Daoy (cell line): Measurements from ENCODE around the gene APBA2. TPM values are rescaled to one million over a fixed set of nuclear protein-coding genes. Genes with fewer than 3 reads are reported as not detected.

Experiments
- DNase-seq: peaks from one replicate; pipeline ENCODE4 v3.0.0-alpha.2; 2015; ENCODE audit warnings: low read depth
- total RNA-seq: library from RNA; depleted of rRNA; stranded (reverse); fragments of >200 nt; shearing (Covaris generic); gene quantifications from 2 replicates; pipeline ENCODE4 v1.2.3, GENCODE V29; 2014

The APBA2 gene
- total RNA-seq, 1 experiment from 2014 or later: 21.5 TPM

DNA sequence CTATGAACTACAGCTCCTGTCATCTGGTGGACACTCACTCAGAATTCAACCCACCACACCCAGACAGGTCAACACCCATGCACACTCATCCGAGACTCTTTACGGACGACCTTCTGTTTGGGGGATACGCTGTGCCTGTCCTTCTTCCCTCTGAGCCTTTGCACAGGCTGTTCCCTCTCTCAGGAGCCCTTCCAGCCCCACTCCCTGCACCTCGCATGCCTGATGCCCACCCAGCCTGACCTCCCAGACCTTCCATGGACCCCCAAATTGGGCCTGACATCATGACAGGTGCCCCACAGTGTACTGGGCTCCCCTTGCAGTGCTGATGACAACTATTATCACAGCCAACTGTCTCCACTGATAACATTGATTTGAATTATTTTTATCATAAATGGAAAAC lies 248.0 kb downstream of the APBA2 start:
- DNase-seq: no peak

DNA sequence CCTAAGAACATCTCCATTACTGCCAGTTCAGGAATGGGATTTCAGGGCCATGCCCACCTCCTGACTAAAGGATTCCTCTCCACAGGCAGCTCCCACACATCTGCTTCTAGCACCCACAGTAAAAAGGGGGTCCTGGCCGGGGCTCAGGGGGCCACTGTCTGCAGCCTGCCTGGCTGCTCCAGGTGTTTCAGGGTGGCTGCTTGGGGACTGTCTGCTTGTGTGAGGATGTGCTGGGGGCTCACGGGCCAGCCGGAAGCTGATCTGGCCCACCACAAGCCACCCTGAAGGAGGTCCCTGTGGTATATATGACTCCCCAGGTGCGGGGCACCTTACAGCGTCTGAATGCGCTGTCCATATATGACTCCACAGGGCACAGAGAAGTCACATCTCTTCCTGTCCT lies 248.5 kb downstream of the APBA2 start:
- DNase-seq: no peak

GRCh38 chr15:29134641-29135308 lies 249.0 kb downstream of the APBA2 start:
- DNase-seq: no peak

- no peak for DNase-seq
Measured at GRCh38 chr15:29135309-29135657, 249.5 kb downstream of the APBA2 start.

GRCh38 chr15:29135702-29136646 lies 250.2 kb downstream of the APBA2 start:
- no peak for DNase-seq

- no peak for DNase-seq
Measured at GRCh38 chr15:29138260-29138659, 252.5 kb downstream of the APBA2 start.

DNA sequence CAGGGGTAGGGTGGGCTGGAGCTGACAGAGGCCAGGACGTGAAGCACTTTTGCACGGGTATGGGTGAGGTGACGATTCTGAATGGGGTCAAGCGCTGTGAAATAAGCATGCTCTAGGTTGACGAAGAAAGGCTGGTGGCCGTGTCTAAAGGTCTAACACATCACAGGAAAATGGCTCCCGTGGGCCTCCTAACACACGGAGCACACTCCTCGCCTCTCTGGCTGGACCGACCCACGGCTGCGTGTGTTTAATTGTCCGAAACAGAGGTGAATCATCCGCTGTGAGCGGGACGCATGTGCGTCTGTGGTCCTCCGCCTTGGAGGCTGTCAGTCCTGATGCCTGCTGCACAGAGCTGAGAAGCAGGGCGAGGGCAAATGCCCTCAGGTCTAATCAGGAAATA lies 253.3 kb downstream of the APBA2 start:
- no peak for DNase-seq

DNA sequence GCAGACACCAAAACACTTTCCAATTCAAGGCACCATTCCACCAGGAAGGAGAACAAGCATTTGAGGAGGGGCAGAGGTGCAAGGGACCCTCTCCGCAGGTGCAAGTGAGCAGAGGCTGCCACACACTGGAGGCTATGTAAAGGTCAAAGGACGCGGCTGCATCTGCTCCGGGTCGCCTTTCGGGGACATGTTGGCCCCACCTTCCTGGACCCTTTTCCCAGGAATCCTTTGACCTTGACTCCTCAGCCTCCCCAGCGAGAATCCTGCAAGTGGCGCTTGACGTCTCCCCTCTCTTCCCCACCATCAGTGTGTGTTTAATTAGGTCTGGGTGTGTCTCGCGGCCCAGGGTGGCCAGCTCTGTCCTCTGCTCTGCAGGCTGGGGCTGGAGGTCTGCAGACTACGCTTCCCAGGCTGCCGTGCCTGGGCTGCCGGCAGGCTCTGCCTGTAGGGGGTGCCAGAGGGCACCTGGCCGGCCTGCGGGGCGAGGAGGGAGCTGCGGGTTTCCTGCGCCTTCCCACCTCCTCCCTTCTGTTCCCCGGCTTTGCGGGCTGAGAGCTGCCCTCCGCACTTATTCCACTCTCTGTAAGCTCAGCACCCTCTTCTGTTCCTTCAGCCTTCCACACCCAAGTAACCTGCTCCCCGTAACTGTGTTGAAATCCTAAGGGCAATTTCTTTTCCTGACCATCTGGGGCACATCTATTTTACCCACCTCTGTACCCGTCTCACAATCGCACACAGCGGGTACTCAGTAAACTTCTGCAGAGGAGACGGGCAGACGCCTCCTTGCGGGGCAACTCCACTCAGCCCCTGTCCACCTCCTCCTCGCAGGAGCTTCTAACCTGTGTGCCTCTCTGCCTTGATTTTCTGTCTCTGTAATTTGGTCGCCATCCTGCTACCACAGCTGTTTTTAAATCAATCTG lies 254.0 kb downstream of the APBA2 start:
- peak; percentile 74 for DNase-seq

- DNase-seq: no peak
Measured at GRCh38 chr15:29140475-29141307, 254.9 kb downstream of the APBA2 start.

- peak; percentile 30 for DNase-seq
Measured at GRCh38 chr15:29141308-29142128, 255.7 kb downstream of the APBA2 start.

DNA sequence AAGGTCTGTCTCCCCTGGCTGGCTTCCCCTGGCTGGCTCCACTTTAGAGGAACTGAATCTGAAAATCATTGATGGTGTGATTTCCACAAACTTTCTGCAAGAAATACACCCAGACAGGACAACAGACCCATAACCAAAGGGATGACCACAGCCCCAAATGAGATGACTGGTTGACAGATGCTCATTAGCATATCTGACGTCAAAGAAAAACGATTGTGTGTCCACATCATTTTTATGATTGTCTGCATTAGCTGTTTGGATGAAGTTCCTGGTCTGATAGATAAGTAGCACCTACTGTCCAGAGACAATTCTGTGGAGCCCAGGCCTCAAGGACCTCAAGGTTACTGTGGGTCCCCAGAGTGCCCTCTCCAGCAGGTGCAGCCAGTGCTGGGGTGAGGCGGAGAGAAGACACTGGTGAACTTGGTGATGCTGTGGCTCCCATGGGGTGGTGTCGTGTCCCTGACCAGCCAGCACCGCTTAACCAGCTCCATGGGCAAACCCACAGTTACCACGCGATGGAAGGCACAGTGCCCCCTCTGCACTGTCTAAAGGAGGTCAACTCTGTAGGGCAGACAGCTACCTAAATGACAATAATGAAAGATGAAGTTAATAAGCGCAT lies 256.5 kb downstream of the APBA2 start:
- DNase-seq: no peak

GRCh38 chr15:29143293-29143692 lies 257.5 kb downstream of the APBA2 start:
- no peak for DNase-seq

DNA sequence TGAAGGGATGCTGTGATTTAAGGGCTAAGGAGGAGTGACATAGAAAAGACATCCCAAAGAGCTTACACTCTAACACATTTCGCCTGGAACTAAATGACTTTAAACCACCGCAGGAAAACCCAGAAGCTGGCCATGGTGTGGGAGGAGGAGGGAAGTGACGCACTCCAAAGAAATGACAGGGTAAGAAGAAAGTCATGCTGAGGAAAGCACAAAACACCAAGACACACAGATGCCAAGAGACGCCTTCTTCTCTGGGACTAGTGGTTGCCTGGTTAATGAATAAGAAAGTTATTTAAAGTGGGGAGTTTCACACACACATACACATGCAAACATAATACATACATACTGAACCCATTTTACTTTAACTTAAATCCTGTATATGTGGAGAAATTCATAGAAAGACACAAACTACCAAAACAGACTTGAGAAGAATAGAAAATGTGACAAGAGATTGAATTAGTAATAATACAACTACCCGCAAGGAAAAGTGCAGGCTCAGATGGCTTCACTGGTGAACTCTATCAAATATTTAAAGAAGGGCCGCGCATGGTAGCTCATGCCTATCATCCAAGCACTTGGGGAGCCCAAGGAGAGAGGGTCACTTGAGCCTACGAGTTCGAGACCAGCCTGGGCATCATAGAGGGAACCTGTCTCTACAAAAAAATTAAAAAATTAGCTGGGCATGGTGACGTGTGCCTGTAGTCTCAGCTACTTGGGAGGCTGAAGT lies 258.3 kb downstream of the APBA2 start:
- DNase-seq: peak; percentile 80

DNA sequence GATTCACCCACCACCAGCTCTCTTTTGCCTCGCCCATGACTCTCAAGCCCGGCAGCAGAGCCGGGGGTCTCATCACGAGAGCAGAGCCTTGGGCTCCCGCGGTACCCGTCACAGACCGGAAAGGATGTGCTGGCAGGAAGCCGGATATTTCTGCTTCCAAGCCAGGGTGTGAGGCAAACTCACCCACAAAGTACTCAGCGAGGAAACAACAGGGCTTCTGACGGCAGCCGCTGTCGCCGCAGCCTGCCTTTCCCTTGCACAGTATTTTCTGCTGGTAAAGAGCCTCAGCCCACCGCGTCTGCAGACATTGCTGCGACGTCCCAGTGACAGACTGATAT lies 263.9 kb downstream of the APBA2 start:
- no peak for DNase-seq

GRCh38 chr15:29150515-29151483 lies 265.0 kb downstream of the APBA2 start:
- no peak for DNase-seq

DNA sequence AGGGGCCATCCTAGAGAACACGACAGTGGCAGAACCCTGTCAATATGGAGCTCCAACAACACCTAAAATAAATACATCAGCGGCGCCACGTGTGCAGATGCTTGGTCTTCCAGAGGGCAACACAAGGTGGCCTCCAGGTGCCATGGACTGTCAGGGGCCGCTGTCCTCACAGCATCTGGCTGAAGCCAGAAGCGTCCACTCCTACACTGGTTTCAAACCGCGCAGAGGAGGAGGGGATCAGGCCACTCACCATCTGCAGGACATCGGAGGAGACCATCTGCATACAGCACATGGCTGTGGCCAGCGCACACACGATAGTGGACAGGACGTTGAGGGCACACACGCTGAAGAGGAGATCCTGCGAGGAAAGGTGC lies 265.7 kb downstream of the APBA2 start:
- no peak for DNase-seq

DNA sequence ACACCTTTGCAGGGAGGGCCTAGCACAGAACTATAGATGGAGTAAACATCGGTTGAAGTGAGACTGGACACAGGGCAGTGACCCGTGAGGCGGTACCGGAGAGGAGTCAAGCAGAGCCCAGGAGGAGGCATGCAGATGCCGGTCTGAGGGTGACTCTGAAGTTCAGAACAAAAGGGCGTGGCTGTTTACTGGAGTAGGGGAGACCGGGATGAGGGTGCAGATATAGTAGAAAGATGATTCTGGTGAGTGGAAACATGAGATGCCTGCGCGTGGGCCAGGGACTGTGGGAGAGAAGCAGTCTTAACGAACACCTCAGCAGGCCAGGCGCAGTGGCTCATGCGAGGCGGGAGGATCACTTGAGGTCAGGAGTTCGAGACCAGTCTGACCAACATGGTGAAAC lies 270.7 kb downstream of the APBA2 start:
- no peak for DNase-seq

- DNase-seq: no peak
Measured at GRCh38 chr15:29159771-29160455, 274.1 kb downstream of the APBA2 start.
